OCI-LY3 (cell line): Measurements from ENCODE around the gene ZNF565.

ENCODE experiments used
- H2AFZ ChIP-seq: fragments of 200-600, 300-600 bp; shearing (Covaris generic); 2 replicates; pipeline ENCODE4 v1.6.0; 2014; ENCODE audit warnings: antibody characterized with exemption, low read depth, low read length
- H3K27ac ChIP-seq: fragments of 200-600, 300-600 bp; sonication (generic); 2 replicates; pipeline ENCODE4 v1.5.1; 2014; ENCODE audit warnings: mild to moderate bottlenecking, low read length, moderate library complexity, mixed read lengths
- H3K27me3 ChIP-seq: fragments of 200-600, 300-600 bp; sonication (generic); 2 replicates; pipeline ENCODE4 v1.6.1; 2014; ENCODE audit warnings: low read depth, low read length, mixed read lengths
- H3K36me3 ChIP-seq: fragments of 200-600, 300-600 bp; sonication (generic); replicated peaks from 2 replicates; pipeline ENCODE3; 2014; ENCODE audit warnings: low read depth, low read length, mixed read lengths
- H3K4me1 ChIP-seq: fragments of 300-600, 200-600 bp; sonication (generic); 2 replicates; pipeline ENCODE4 v1.6.1; 2014; ENCODE audit warnings: low read length, mixed read lengths
- H3K4me2 ChIP-seq: fragments of 200-600, 300-600 bp; sonication (generic); 2 replicates; pipeline ENCODE4 v1.6.1; 2014; ENCODE audit warnings: low read length, mixed read lengths
- H3K4me3 ChIP-seq: fragments of 300-600, 200-600 bp; sonication (generic); 2 replicates; pipeline ENCODE4 v1.5.1; 2014; ENCODE audit warnings: antibody characterized with exemption, mild to moderate bottlenecking, low read length, moderate library complexity
- H3K79me2 ChIP-seq: fragments of 300-600, 200-600 bp; shearing (Covaris generic); 2 replicates; pipeline ENCODE4 v1.6.1; 2014; ENCODE audit warnings: mild to moderate bottlenecking, low read length, mixed read lengths
- H3K9ac ChIP-seq: fragments of 300-600, 200-600 bp; shearing (Covaris generic); 2 replicates; pipeline ENCODE4 v1.6.0; 2014; ENCODE audit warnings: mild to moderate bottlenecking, low read length, moderate library complexity
- H3K9me3 ChIP-seq: fragments of 200-600, 300-600 bp; shearing (Covaris generic); 2 replicates; pipeline ENCODE4 v1.6.1; 2014; ENCODE audit warnings: low read length, mixed read lengths; ENCODE audit not compliant: insufficient read depth
- H4K20me1 ChIP-seq: fragments of 200-600, 300-600 bp; sonication (generic); 2 replicates; pipeline ENCODE4 v1.6.1; 2016; ENCODE audit warnings: low read length, mixed read lengths; ENCODE audit not compliant: insufficient read depth
- EZH2phosphoT487 ChIP-seq: fragments of 200-600 bp; shearing (Covaris generic); IDR thresholded peaks from 2 replicates; pipeline ENCODE4 v1.6.1; 2018; ENCODE audit warnings: antibody characterized with exemption, mixed run types, low read depth
- TF ChIP-seq, protein P1 (sequence below): fragments of 200-600, 300-600 bp; sonication (generic); IDR thresholded peaks from 2 replicates; pipeline ENCODE4 v1.5.1; 2014; ENCODE audit warnings: antibody characterized with exemption, low read length, low read depth

ZNF565 gene

GRCh38 chr19:36152019-36152351 is 62.5 kb downstream of the ZNF565 start:
- no peak overlapping the region for H3K4me3 ChIP-seq
- H3K4me1 ChIP-seq = no peaks in the 10 kb centered on the region
- H3K9me3 ChIP-seq = no peaks in the 10 kb centered on the region
- H4K20me1 ChIP-seq = no peaks in the 10 kb centered on the region; the same call in 1 of the 2 replicates
- no peak overlapping the region for H3K27ac ChIP-seq
- no peak overlapping the region for H3K4me2 ChIP-seq
- no peaks in the 10 kb centered on the region for H3K27me3 ChIP-seq
- no peak overlapping the region for H3K9ac ChIP-seq
- H2AFZ ChIP-seq = no peak overlapping the region
- H3K79me2 ChIP-seq = no peaks in the 10 kb centered on the region
- TF ChIP-seq, protein P1, sequence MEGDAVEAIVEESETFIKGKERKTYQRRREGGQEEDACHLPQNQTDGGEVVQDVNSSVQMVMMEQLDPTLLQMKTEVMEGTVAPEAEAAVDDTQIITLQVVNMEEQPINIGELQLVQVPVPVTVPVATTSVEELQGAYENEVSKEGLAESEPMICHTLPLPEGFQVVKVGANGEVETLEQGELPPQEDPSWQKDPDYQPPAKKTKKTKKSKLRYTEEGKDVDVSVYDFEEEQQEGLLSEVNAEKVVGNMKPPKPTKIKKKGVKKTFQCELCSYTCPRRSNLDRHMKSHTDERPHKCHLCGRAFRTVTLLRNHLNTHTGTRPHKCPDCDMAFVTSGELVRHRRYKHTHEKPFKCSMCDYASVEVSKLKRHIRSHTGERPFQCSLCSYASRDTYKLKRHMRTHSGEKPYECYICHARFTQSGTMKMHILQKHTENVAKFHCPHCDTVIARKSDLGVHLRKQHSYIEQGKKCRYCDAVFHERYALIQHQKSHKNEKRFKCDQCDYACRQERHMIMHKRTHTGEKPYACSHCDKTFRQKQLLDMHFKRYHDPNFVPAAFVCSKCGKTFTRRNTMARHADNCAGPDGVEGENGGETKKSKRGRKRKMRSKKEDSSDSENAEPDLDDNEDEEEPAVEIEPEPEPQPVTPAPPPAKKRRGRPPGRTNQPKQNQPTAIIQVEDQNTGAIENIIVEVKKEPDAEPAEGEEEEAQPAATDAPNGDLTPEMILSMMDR = no peak
- TF ChIP-seq EZH2phosphoT487 = no peak
- H3K36me3 ChIP-seq = peaks cover 33% of the 10 kb centered on the region

DNA sequence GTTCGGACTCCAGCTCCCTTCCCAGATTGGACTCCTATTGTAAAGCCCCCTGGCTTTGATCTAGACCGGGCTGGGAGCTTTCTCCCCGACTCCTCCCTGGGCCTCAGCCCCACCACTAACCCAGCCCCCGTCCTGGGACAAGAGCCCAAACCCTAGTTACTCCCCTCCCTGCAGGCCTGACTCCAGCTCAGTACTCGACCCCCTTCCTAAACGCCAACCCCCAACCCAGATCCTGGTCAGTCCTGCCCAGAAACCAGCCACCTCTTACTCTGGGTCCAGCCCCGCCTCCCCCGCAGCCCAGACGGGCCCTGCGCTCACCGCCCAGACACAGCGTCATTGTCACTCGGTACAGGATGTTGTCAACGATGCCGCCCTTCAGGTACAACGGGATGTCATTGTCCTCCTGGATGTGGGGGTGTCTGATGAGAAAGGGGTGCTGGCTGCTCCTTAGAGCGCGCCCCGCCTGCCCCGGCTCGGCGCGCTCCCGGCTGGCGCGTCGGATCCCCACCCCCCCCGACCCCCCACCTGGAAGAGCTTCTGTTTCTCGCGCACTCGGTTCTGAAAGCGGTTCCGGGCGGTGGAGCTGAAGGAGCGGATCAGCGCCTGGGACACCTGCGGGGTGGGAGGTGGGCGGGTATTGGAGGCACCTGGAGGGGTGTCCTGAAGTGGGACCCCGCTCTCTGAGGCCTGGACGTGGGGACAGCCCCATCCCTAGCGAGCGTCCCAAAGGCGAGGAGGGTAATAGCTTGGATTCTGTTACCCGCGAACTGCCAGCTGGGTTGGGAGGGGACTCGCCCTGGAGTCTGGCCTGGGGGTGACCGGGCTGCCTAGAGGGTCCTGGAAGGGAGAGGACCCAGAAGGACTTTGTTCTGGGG is 63.1 kb downstream of the ZNF565 start:
- H3K27me3 ChIP-seq = no peaks in the 10 kb centered on the region
- no peak overlapping the region for H3K27ac ChIP-seq
- H3K4me3 ChIP-seq = no peak overlapping the region
- H2AFZ ChIP-seq = no peak overlapping the region
- H3K4me2 ChIP-seq = no peak overlapping the region
- no peaks in the 10 kb centered on the region for H3K79me2 ChIP-seq
- no peaks in the 10 kb centered on the region; the same call in 1 of the 2 replicates for H4K20me1 ChIP-seq
- no peaks in the 10 kb centered on the region for H3K9me3 ChIP-seq
- TF ChIP-seq, protein P1 = no peak
- H3K4me1 ChIP-seq = no peaks in the 10 kb centered on the region
- no peak overlapping the region for H3K9ac ChIP-seq
- peaks cover 38% of the 10 kb centered on the region for H3K36me3 ChIP-seq

DNA sequence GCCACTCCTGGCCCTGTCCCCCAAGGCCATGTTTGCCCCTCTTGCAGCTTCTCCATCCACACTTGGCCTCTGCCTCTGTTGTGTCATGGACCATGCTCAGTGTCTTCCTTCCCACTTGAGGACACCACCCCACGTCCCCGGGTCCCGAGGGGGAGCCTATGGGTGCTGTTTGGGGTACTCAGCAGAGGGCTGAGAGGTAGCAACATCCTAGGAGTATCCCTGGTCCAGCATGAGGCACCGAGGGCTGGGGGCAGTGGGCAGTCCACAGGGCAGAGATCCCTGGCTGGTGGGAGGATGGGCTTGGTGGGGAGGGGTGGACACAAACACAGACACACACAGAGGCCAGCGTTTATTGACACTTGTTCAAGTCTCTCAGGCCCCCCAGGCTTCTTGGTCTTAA is 63.9 kb downstream of the ZNF565 start:
- no peak overlapping the region for H3K4me2 ChIP-seq
- no peaks in the 10 kb centered on the region for H3K9me3 ChIP-seq
- H3K4me3 ChIP-seq = no peak overlapping the region
- H3K27me3 ChIP-seq = no peaks in the 10 kb centered on the region
- no peak overlapping the region for H3K27ac ChIP-seq
- H3K4me1 ChIP-seq = no peaks in the 10 kb centered on the region
- H3K36me3 ChIP-seq = peaks cover 46% of the 10 kb centered on the region
- H4K20me1 ChIP-seq = no peaks in the 10 kb centered on the region; the same call in 1 of the 2 replicates
- TF ChIP-seq, protein P1 = no peak
- TF ChIP-seq EZH2phosphoT487 = no peak
- no peak overlapping the region for H2AFZ ChIP-seq
- no peaks in the 10 kb centered on the region for H3K79me2 ChIP-seq
- no peak overlapping the region for H3K9ac ChIP-seq

GRCh38 chr19:36149673-36150406 is 64.6 kb downstream of the ZNF565 start:
- H3K27ac ChIP-seq = no peak overlapping the region
- no peak overlapping the region for H3K9ac ChIP-seq
- no peak overlapping the region for H2AFZ ChIP-seq
- no peaks in the 10 kb centered on the region for H3K4me1 ChIP-seq
- H3K4me3 ChIP-seq = no peak overlapping the region
- H3K9me3 ChIP-seq = no peaks in the 10 kb centered on the region
- peaks cover 50% of the 10 kb centered on the region for H3K36me3 ChIP-seq
- H4K20me1 ChIP-seq = no peaks in the 10 kb centered on the region; the same call in 1 of the 2 replicates
- H3K4me2 ChIP-seq = no peak overlapping the region
- TF ChIP-seq EZH2phosphoT487 = no peak
- TF ChIP-seq, protein P1 = no peak
- no peaks in the 10 kb centered on the region for H3K79me2 ChIP-seq
- no peaks in the 10 kb centered on the region for H3K27me3 ChIP-seq
